ENCODE measurements around the gene ARMC2.

Gene ARMC2

DNA sequence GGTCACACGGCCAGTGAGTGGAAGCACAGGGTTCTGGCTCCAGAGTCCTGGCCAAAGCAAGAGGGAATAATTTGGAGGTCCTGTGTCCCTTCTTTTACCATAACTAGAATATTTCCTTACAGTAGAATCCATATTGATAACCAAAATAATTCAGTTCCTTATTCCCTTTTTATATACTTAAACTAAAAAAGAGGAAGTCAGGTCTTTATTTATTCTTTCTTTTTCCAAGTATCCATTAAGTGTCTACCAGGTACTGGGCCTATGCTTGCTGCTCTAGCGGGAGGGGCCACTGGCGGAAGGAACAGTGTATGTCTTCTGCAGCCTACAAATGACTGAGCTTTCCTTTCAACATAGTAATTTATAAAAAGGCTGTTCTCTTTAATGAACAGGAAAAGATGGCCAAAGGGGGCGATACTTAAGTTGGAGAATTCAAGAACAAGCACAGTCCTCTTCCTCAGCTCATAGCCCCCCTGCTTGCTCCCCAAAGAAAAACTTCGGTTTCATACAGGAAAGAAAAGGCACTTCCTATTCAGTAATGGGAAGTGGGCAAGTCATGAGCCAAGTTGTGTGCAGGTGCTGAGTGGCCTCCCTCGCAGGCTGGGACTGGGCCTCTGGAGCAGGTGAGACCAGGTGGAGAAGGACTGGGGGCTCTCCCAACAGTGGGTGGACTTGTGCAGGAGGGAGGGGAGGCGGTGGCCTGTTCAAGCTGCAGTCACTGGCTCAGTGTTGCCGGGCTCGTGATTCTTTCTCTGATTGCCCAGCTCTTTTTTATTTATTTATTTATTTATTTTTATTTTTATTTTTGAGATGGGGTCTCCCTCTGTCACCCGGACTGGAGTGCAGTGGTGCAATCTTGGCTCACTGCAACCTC lies 110.9 kb downstream of the ARMC2 start:
- TF ChIP-seq, protein P1, sequence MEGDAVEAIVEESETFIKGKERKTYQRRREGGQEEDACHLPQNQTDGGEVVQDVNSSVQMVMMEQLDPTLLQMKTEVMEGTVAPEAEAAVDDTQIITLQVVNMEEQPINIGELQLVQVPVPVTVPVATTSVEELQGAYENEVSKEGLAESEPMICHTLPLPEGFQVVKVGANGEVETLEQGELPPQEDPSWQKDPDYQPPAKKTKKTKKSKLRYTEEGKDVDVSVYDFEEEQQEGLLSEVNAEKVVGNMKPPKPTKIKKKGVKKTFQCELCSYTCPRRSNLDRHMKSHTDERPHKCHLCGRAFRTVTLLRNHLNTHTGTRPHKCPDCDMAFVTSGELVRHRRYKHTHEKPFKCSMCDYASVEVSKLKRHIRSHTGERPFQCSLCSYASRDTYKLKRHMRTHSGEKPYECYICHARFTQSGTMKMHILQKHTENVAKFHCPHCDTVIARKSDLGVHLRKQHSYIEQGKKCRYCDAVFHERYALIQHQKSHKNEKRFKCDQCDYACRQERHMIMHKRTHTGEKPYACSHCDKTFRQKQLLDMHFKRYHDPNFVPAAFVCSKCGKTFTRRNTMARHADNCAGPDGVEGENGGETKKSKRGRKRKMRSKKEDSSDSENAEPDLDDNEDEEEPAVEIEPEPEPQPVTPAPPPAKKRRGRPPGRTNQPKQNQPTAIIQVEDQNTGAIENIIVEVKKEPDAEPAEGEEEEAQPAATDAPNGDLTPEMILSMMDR (conservative IDR thresholded peaks at IDR 0.05; ENCODE audit: low read depth, low read length), result no peak
- no peak for DNase-seq (ENCODE audit: low read depth)
- no peak overlapping the region for H3K4me3 ChIP-seq (ENCODE audit: low read depth, low read length)

GRCh38 chr6:108959972-108960582 lies 111.9 kb downstream of the ARMC2 start:
- no peak for DNase-seq (ENCODE audit: low read depth)
- TF ChIP-seq, protein P1 (conservative IDR thresholded peaks at IDR 0.05; ENCODE audit: low read depth, low read length), result no peak
- no peak overlapping the region for H3K4me3 ChIP-seq (ENCODE audit: low read depth, low read length)

DNA sequence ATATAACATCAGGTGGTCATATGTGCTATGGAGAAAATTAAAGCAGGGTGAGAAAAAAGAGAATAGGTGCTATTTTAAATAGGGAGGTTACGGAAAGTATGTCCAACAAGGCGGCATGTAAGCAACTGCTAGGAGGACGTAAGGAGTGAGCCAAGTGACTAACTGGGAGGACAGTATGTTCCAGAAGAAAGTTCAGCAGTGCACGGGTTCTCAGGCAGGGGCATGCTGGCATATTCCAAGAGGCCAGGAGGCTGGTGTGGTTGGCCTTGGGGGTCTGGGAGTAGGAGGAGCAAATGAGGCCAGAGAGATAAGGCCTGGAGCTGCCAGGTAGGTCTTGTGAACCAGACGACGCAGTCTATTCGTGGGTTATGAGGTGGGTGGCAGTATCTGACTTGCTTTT lies 112.4 kb downstream of the ARMC2 start:
- no peak overlapping the region for H3K4me3 ChIP-seq (ENCODE audit: low read depth, low read length)
- TF ChIP-seq, protein P1 (conservative IDR thresholded peaks at IDR 0.05; ENCODE audit: low read depth, low read length), result no peak
- DNase-seq (ENCODE audit: low read depth), result peak; percentile 47

DNA sequence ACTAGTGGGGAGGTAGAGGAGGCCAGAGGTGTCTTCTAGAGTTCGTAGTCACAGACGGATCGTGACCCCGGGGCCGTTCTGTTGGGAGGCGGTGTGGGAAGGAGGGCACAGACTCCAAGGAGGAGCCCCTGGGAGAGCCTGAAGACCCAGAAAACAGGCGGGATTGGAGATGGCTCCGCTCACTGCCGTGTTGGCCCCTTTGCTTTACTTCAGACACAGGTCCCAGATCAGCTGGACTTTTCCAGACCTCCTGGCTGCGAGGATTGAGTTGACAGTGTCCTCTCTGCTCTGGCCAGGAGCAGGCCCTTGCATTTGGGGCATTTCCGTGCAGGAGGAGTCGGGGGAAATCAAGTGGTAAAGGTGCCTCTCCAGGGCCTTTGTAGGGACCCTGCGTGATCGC lies 112.9 kb downstream of the ARMC2 start:
- DNase-seq (ENCODE audit: low read depth), result no peak
- no peak overlapping the region for H3K4me3 ChIP-seq (ENCODE audit: low read depth, low read length)
- TF ChIP-seq, protein P1 (conservative IDR thresholded peaks at IDR 0.05; ENCODE audit: low read depth, low read length), result no peak

DNA sequence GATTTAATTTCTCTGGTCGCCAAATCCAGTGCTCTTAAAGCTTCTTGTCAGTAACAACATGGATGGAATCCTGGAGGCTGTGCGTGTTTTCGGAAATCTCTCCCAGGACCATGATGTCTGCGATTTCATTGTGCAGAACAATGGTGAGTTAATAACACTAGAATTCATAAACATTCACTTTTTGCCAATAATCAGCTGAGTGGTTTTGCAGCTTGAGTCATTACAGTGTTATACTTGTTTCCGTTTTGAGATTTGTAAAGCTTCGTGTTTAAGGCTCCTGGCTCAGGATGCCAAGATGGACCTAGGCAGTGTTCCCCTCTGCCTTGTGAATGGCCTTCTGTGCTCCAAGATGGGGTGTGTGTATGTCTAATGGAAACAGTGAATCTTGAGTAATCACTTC lies 113.8 kb downstream of the ARMC2 start:
- DNase-seq (ENCODE audit: low read depth), result peak; percentile 76
- TF ChIP-seq, protein P1 (conservative IDR thresholded peaks at IDR 0.05; ENCODE audit: low read depth, low read length), result no peak
- no peak overlapping the region for H3K4me3 ChIP-seq (ENCODE audit: low read depth, low read length)

DNA sequence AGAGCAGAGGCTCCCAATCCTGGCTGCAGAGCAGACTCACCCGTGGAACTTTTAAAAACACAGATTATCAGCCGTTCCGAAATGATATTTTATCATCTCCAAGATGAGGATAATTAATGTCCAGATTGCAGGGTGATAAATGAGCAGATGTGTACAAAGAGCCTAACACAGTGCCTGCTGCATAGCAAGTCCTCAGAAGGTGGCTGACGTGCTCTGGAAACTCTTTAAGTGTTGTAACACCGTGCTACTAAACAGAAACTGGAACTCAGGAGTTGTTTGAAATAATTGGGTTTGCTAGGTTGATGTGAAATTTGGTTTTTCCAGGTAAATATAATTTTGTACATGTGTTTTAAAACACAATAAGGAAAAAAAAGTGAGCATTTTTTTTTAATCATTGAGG lies 118.0 kb downstream of the ARMC2 start:
- no peak for DNase-seq (ENCODE audit: low read depth)
- TF ChIP-seq, protein P1 (conservative IDR thresholded peaks at IDR 0.05; ENCODE audit: low read depth, low read length), result no peak
- H3K4me3 ChIP-seq (ENCODE audit: low read depth, low read length), result no peak overlapping the region
